GM12873 (cell line): ENCODE results near the gene CMSS1.

ENCODE experiments used
- CTCF ChIP-seq: IDR thresholded peaks from 2 replicates; pipeline ENCODE4 v1.5.1; 2012; ENCODE audit warnings: low read depth, mild to moderate bottlenecking, moderate library complexity, low read length, control low read depth; ENCODE audit not compliant: insufficient read depth; ENCODE audit errors: missing control alignments

The CMSS1 gene

DNA sequence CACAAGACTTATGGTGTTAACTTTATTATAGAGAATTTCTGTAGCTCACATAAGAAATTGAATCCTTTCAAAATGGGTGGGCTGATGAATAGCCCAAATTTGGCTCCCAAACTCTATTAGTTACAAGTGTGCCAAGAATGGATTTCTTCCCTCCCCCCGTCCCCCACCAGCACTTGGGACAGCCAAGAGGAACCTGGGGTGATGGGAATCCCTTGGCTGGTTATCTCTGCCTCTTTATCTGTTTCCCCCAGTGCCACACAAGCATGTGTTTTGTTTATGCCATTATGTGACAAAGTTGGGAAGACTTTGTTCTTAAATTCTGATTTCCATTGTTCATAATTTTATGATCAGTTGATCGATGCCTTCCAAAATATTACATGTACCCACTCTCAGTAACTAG, 28.3 kb downstream of the CMSS1 start:
- no peak for TF ChIP-seq CTCF

GRCh38 chr3:99846477-99847160, 29.0 kb downstream of the CMSS1 start:
- no peak for TF ChIP-seq CTCF

- TF ChIP-seq CTCF = no peak
Observed at GRCh38 chr3:99848433-99848832, 30.8 kb downstream of the CMSS1 start.

DNA sequence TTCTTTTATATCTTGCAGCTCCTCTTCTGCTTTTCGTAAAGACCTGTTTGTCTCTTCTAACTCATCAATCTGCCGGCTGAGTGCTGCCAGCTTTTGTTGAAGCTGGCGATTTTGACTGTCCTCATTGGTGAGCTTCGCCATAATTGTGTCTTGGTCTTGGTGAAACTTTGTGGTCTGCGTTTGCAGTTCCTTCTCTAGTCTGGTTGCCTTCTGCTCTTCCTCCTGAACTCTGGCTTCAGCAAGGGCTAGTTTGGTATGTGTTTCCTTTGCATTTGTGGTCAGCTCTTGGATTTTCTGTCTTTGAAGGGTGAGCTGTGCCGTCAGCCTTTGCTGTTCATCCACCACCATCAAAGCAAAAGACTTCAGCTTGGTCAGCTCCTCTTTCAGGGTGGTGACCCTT, 32.9 kb downstream of the CMSS1 start:
- TF ChIP-seq CTCF = no peak

GRCh38 chr3:99851955-99852354, 34.3 kb downstream of the CMSS1 start:
- TF ChIP-seq CTCF = no peak

GRCh38 chr3:99852851-99853250, 35.2 kb downstream of the CMSS1 start:
- TF ChIP-seq CTCF = no peak

GRCh38 chr3:99854756-99855298, 37.2 kb downstream of the CMSS1 start:
- TF ChIP-seq CTCF = no peak

GRCh38 chr3:99855900-99856299, 38.2 kb downstream of the CMSS1 start:
- TF ChIP-seq CTCF = no peak
